OCI-LY3 (cell line): Measurements from ENCODE around the gene NDUFS2.

Experiments used
- EZH2phosphoT487 ChIP-seq: fragments of 200-600 bp; shearing (Covaris generic); IDR thresholded peaks from 2 replicates; pipeline ENCODE4 v1.6.1; 2018; ENCODE audit warnings: antibody characterized with exemption, mixed run types, low read depth
- TF ChIP-seq, protein P1 (sequence below): fragments of 200-600, 300-600 bp; sonication (generic); IDR thresholded peaks from 2 replicates; pipeline ENCODE4 v1.5.1; 2014; ENCODE audit warnings: antibody characterized with exemption, low read length, low read depth

DNA sequence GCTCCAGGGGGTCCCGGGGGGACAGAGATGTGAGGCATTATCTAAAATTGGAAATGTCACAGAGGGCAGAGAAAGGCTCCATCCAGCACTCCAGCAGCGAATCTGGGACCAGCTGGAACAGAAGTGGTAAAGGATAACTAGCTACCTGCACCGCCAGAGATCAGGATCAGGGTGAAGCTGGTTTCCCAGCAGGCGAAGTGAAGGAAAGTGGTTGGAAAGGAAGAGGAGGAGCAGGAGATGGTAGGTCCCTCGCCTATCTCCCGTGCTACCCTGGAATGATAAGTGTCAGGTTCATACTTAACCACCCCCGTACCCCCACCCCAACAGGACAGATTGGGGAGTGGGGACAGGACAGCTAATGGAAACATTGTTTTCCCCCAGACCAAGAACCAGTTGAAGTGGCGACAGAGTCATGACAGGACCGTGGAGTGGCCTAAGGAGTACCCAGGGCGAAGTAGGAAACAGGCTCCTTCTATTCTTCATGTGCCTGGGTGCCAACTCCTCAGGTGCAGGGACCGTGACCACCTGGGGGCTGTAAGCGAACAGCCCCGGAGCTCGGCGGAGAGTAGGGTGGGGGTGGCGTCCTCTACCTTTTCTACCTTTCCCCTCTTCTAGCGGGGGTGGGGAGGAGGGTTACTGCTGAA lies 25.6 kb upstream of the NDUFS2 start:
- TF ChIP-seq, protein P1, sequence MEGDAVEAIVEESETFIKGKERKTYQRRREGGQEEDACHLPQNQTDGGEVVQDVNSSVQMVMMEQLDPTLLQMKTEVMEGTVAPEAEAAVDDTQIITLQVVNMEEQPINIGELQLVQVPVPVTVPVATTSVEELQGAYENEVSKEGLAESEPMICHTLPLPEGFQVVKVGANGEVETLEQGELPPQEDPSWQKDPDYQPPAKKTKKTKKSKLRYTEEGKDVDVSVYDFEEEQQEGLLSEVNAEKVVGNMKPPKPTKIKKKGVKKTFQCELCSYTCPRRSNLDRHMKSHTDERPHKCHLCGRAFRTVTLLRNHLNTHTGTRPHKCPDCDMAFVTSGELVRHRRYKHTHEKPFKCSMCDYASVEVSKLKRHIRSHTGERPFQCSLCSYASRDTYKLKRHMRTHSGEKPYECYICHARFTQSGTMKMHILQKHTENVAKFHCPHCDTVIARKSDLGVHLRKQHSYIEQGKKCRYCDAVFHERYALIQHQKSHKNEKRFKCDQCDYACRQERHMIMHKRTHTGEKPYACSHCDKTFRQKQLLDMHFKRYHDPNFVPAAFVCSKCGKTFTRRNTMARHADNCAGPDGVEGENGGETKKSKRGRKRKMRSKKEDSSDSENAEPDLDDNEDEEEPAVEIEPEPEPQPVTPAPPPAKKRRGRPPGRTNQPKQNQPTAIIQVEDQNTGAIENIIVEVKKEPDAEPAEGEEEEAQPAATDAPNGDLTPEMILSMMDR = no peak
- no peak for TF ChIP-seq EZH2phosphoT487
